Dendritic cell treated with granulocyte-macrophage colony-stimulating factor and Interleukin-4, amounts not matched to agents 40 ng/mL and 50 ng/mL, for 4 days (primary cell): Measurements from ENCODE around the gene NCAPD2.
"Not testable (repeated sequence)": the region's sequence is repeated elsewhere in the genome, so short reads cannot be mapped to it uniquely, and the experiment has no call there.

Experiments
- H3K27ac Mint-ChIP-seq: one replicate; pipeline ENCODE4 v1.8.0; 2022; ENCODE audit warnings: mild to moderate bottlenecking, mixed read lengths
- H3K27me3 Mint-ChIP-seq: one replicate; pipeline ENCODE4 v1.8.0; 2022; ENCODE audit warnings: mild to moderate bottlenecking, mixed read lengths
- H3K36me3 Mint-ChIP-seq: one replicate; pipeline ENCODE4 v1.8.0; 2022; ENCODE audit warnings: low read depth, mixed read lengths
- H3K4me1 Mint-ChIP-seq: one replicate; pipeline ENCODE4 v1.8.0; 2022; ENCODE audit warnings: low read depth, mixed read lengths
- H3K4me3 Mint-ChIP-seq: one replicate; pipeline ENCODE4 v1.8.0; 2022; ENCODE audit warnings: mild to moderate bottlenecking, moderate library complexity, mixed read lengths
- H3K9me3 Mint-ChIP-seq: one replicate; pipeline ENCODE4 v1.8.0; 2022; ENCODE audit warnings: mixed read lengths
- intact Hi-C: fragments of 100-400 bp; cut with micrococcal nuclease; formaldehyde crosslinking; loops from one replicate; pipeline ENCODE4 v1.15.0; 2022

The NCAPD2 gene

GRCh38 chr12:6548966-6549683, 55.2 kb downstream of the NCAPD2 start:
- H3K4me1 Mint-ChIP-seq, result peaks cover 75% of the 10 kb centered on the region
- intact Hi-C loops, result no loop called here
- no peaks in the 10 kb centered on the region for H3K27me3 Mint-ChIP-seq
- H3K4me3 Mint-ChIP-seq, result peak overlapping the region; percentile 61
- H3K9me3 Mint-ChIP-seq, result no peaks in the 10 kb centered on the region
- peaks cover 93% of the 10 kb centered on the region for H3K36me3 Mint-ChIP-seq
- H3K27ac Mint-ChIP-seq, result peak overlapping the region; percentile 86

- H3K4me3 Mint-ChIP-seq, result peak overlapping the region; percentile 61
- intact Hi-C loops, result no loop called here
- H3K4me1 Mint-ChIP-seq, result peaks cover 76% of the 10 kb centered on the region
- H3K36me3 Mint-ChIP-seq, result peaks cover 93% of the 10 kb centered on the region
- H3K27me3 Mint-ChIP-seq, result no peaks in the 10 kb centered on the region
- H3K9me3 Mint-ChIP-seq, result no peaks in the 10 kb centered on the region
- peak overlapping the region; percentile 86 for H3K27ac Mint-ChIP-seq
Observed at GRCh38 chr12:6549684-6550151, 55.8 kb downstream of the NCAPD2 start.

GRCh38 chr12:6550294-6551062, 56.6 kb downstream of the NCAPD2 start:
- no peaks in the 10 kb centered on the region for H3K27me3 Mint-ChIP-seq
- peak overlapping the region; percentile 86 for H3K27ac Mint-ChIP-seq
- H3K4me1 Mint-ChIP-seq, result peaks cover 80% of the 10 kb centered on the region
- H3K4me3 Mint-ChIP-seq, result peak overlapping the region; percentile 61
- intact Hi-C loops, result no loop called here
- H3K9me3 Mint-ChIP-seq, result no peaks in the 10 kb centered on the region
- peaks cover 91% of the 10 kb centered on the region for H3K36me3 Mint-ChIP-seq

DNA sequence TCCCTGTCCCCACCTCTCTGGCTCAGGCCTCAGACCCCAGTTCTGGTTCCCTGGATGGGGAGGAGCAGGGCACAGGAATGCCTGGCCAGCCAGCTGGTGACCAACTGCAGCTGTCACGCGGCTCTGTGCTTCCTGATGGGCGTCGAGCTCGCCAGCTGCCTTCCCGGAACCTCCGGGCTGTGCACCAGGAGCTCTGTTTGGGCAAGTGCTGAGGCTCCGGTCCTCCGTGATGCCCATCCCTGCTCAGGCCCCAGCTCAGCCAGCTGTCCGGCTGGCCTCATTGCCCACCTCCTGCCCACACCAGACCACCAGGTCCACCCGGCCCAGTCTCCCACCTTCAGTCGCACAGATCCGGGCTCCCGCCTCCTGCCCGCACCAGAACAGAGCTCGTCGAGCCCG, 57.2 kb downstream of the NCAPD2 start:
- H3K4me3 Mint-ChIP-seq, result peak overlapping the region; percentile 61
- peak overlapping the region; percentile 86 for H3K27ac Mint-ChIP-seq
- peaks cover 85% of the 10 kb centered on the region for H3K36me3 Mint-ChIP-seq
- H3K9me3 Mint-ChIP-seq, result no peaks in the 10 kb centered on the region
- intact Hi-C loops, result no loop called here
- H3K4me1 Mint-ChIP-seq, result peaks cover 80% of the 10 kb centered on the region
- no peaks in the 10 kb centered on the region for H3K27me3 Mint-ChIP-seq

- H3K9me3 Mint-ChIP-seq, result no peaks in the 10 kb centered on the region
- peak overlapping the region; percentile 86 for H3K27ac Mint-ChIP-seq
- peaks cover 84% of the 10 kb centered on the region for H3K4me1 Mint-ChIP-seq
- intact Hi-C loops, result no loop called here
- H3K36me3 Mint-ChIP-seq, result peaks cover 83% of the 10 kb centered on the region
- H3K4me3 Mint-ChIP-seq, result peak overlapping the region; percentile 61
- no peaks in the 10 kb centered on the region for H3K27me3 Mint-ChIP-seq
Observed at GRCh38 chr12:6551496-6552139, 57.7 kb downstream of the NCAPD2 start.

DNA sequence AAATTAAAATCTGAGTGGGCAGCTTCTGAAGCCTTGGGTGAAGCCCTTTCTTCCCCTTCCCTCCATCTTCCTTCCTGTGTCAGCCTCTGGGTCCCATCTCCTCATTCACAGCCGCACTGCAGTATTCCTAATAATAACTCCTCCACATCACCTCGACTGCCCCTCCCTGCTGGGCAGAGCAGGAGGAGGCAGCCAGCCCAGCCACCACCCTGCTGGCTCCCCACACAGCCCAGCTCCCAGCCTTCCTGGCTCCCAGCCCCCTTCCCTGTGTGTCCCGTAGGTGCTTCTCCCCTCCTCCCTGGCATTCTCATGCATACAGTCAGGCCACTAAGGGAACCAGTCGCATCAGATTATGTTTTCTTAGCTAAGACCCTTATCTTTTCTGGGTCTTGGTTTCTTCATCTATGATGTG, 58.2 kb downstream of the NCAPD2 start:
- Mint-ChIP-seq H3K27me3 (no peaks in the 10 kb centered on the region), H3K9me3 (no peaks in the 10 kb centered on the region), H3K4me1 (peaks cover 86% of the 10 kb centered on the region), H3K27ac (peak overlapping the region; percentile 86), H3K4me3 (no peak overlapping the region), H3K36me3 (peaks cover 83% of the 10 kb centered on the region)
- intact Hi-C loops, result no loop called here

- peak overlapping the region; percentile 86 for H3K27ac Mint-ChIP-seq
- peaks cover 79% of the 10 kb centered on the region for H3K4me1 Mint-ChIP-seq
- H3K27me3 Mint-ChIP-seq, result no peaks in the 10 kb centered on the region
- H3K4me3 Mint-ChIP-seq, result peak overlapping the region; percentile 61
- no peaks in the 10 kb centered on the region for H3K9me3 Mint-ChIP-seq
- peaks cover 74% of the 10 kb centered on the region for H3K36me3 Mint-ChIP-seq
- intact Hi-C loops, result no loop called here
Observed at GRCh38 chr12:6553051-6553868, 59.4 kb downstream of the NCAPD2 start.

DNA sequence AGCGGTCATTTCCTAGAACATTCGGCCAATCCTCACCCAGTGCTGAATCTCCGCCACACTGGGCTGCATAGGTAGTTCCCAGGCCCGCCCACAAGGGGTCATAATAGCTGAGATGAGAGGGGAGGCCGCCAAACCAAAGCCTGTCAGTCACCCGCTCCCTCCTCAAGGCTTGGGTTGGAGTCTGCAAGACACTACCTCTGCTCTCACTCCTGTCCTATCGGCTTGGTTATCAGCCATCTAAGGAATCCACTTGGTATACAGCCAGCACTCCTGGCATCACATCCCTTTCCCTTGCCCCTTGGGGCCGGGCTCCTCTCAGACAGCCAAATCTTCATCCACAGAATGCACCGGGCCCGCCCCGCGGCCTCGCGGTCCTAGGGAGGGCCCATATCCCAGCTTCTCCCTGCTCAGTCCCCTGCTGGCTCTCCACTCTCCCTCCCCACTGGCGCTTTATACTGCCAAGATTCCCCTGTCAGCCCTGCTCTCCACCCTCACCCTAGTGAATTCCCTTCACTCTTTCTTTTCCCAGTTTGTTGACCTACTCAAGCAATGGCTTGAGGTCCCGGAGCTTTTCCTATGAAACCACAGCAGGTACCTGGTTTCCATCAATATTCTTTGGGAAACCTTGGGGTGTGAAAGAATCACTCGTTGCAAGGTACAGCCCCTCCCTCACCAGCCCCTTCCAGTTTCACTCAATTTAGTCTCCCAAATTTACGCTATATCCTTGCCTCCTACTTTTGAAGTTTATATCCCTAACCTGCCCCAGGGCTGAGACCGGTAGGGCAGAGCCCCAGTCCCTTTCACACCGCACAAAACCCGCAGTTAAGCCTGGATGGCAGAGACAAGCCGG, 60.5 kb downstream of the NCAPD2 start:
- Mint-ChIP-seq H3K36me3 (peaks cover 70% of the 10 kb centered on the region), H3K4me1 (peaks cover 67% of the 10 kb centered on the region), H3K4me3 (peak overlapping the region; percentile 83), H3K27me3 (no peaks in the 10 kb centered on the region), H3K9me3 (no peaks in the 10 kb centered on the region), H3K27ac (peak overlapping the region; percentile 84)
- intact Hi-C loops, result no loop called here

DNA sequence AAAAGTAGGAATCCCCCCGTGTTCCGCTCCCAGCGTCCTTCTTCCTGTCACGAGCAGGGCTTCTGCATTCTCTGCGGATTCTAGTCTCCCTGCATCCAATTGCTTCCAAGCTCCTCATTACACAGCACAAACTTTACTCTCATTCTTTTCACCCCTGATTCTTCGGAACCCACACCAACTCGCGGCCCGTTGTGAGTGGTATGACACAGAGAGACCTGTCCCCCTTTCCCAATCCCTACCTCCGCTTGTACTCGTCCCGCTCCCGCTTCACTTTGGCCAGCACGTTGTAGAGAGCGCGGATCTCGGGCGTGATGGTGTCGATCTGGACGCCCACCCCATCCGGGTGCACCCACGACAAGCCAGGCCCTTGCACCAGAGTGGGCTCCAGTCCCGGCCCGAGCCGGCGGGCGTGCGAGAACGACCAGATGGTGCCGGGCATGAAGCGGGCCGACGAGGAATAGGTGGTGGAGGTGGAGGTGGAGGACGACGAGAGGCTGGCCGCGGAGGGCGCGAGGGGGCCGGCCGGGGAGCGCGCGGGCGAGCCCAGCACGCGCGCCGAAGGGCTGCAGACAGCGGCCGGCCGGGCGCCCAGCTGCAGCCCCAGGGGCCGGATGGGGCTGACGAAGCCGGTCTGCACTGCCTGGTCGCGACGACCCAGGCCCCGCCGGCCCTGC, 61.3 kb downstream of the NCAPD2 start:
- Mint-ChIP-seq H3K9me3 (no peaks in the 10 kb centered on the region), H3K27me3 (no peaks in the 10 kb centered on the region), H3K36me3 (peaks cover 70% of the 10 kb centered on the region), H3K4me1 (peaks cover 60% of the 10 kb centered on the region), H3K27ac (peak overlapping the region; percentile 84), H3K4me3 (peak overlapping the region; percentile 83)
- intact Hi-C loops, result no loop called here

DNA sequence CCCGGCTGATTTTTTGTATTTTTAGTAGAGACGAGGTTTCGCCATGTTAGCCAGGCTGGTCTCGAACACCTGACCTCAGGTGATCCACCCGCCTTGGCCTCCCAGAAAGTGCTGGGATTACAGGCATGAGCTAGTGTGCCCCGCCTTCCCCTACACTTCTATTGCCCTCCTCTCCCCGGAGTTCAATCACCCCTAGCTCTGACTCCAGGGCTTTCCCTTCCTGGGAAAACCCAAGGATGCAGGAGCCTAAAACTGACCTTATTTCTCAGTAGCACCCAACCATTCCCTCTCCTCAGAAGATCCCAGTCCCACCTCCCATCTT, 62.6 kb downstream of the NCAPD2 start:
- H3K9me3 Mint-ChIP-seq, H3K27me3 Mint-ChIP-seq, intact Hi-C loops: not testable (repeated sequence)
- Mint-ChIP-seq H3K36me3 (peaks cover 71% of the 10 kb centered on the region), H3K4me1 (peaks cover 47% of the 10 kb centered on the region), H3K4me3 (peak overlapping the region; percentile 83), H3K27ac (peak overlapping the region; percentile 84)

DNA sequence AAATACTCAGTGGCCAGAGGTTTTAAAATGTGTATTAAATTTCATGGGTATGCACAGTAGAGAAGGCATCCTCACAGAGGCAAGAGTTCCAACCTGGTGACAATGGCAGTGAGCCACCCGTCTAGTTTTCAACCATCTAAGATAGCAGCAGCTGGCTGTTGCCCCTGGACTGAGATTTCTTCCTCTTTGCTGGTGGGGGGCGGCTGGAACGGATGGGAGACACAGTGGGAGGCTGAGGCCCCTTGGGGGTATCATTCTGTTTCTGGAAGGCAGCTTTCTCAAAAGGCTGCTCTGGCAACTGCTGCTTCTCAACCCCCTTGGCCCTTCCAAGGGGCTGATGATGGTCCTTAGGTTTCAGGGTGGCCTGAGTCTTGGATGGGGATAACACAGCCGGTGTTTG, 63.0 kb downstream of the NCAPD2 start:
- H3K4me1 Mint-ChIP-seq, result peaks cover 43% of the 10 kb centered on the region
- intact Hi-C loops, result no loop called here
- H3K27ac Mint-ChIP-seq, result peak overlapping the region; percentile 84
- no peak overlapping the region for H3K4me3 Mint-ChIP-seq
- no peaks in the 10 kb centered on the region for H3K9me3 Mint-ChIP-seq
- H3K36me3 Mint-ChIP-seq, result peaks cover 72% of the 10 kb centered on the region
- no peaks in the 10 kb centered on the region for H3K27me3 Mint-ChIP-seq

GRCh38 chr12:6558014-6558760, 64.3 kb downstream of the NCAPD2 start:
- H3K27ac Mint-ChIP-seq, H3K9me3 Mint-ChIP-seq, H3K27me3 Mint-ChIP-seq, intact Hi-C loops, H3K4me3 Mint-ChIP-seq: not testable (repeated sequence)
- Mint-ChIP-seq H3K36me3 (peaks cover 74% of the 10 kb centered on the region), H3K4me1 (peaks cover 36% of the 10 kb centered on the region)
